ENCODE measurements around the gene RAF1. TPM values are rescaled to one million over a fixed set of nuclear protein-coding genes. Genes with fewer than 3 reads are reported as not detected.

Gene RAF1
- total RNA-seq, 1 experiment from 2014 or later: 64.3 TPM

- peaks cover 87% of the 10 kb centered on the region for H3K79me2 ChIP-seq (ENCODE audit: insufficient read depth, low read length)
- ChIA-PET CTCF (no interaction called here), RAD21 (ENCODE audit: low non-redundant PET in 1 of 2, low total read pairs in 2 of 2, uncharacterized antibody in 2 of 2, unreplicated experiment in 2 of 2) (interaction anchor here in 1 of 2 experiments (0.6 kb wide), 1 partner anchor 15 kb away, joined by 5 read pairs; no protein-coding TSS in a partner anchor), POLR2A (no interaction called here)
- H3K9ac ChIP-seq (ENCODE audit: low read length): no peak overlapping the region
- H4K20me1 ChIP-seq (ENCODE audit: insufficient read depth): peaks cover 8% of the 10 kb centered on the region; the same call in 1 of the 2 replicates
- intact Hi-C loops (cut with micrococcal nuclease): no loop called here
- H3K4me3 ChIP-seq (replicated peaks in 1 of 2; ENCODE audit: low read depth in 1 of 2, low read length in 2 of 2): no peak overlapping the region
- no peak overlapping the region for H3K27ac ChIP-seq (ENCODE audit: low read depth, low read length)
- no TSS peak for BruUV-seq (replicated peaks)
- ATAC-seq (no peak), DNase-seq (ENCODE audit: low read depth, low spot score) (no peak)
- TF ChIP-seq, protein P1, sequence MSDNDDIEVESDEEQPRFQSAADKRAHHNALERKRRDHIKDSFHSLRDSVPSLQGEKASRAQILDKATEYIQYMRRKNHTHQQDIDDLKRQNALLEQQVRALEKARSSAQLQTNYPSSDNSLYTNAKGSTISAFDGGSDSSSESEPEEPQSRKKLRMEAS (IDR thresholded peaks at IDR 0.05): no peak
- TF ChIP-seq SRF (IDR thresholded peaks at IDR 0.05; ENCODE audit: low read depth) (no peak), CTCF (IDR thresholded peaks at IDR 0.05 in 2 of 3, conservative IDR thresholded peaks at IDR 0.05 in 1 of 3; ENCODE audit: borderline replicate concordance in 1 of 3, insufficient read depth in 1 of 3, low read depth in 2 of 3, low read length in 2 of 3) (no peak), CEBPB (IDR thresholded peaks at IDR 0.05; ENCODE audit: low read depth) (no peak), SP1 (IDR thresholded peaks at IDR 0.05; ENCODE audit: low read depth) (no peak), ZFX (IDR thresholded peaks at IDR 0.05) (no peak), FOSL1 (IDR thresholded peaks at IDR 0.05; ENCODE audit: low read depth) (no peak), EGR1 (IDR thresholded peaks at IDR 0.05; ENCODE audit: low read depth) (no peak), YY1 (IDR thresholded peaks at IDR 0.05; ENCODE audit: extremely low read depth, insufficient replicate concordance, low read depth, low read length) (no peak), JUND (IDR thresholded peaks at IDR 0.05) (no peak), TCF7L2 (IDR thresholded peaks at IDR 0.05; ENCODE audit: borderline replicate concordance, extremely low read depth, insufficient read depth, insufficient read length) (no peak), POLR2AphosphoS5 (IDR thresholded peaks at IDR 0.05; ENCODE audit: low read depth, low read length) (no peak), ZBTB33 (IDR thresholded peaks at IDR 0.05; ENCODE audit: extremely low read depth, insufficient replicate concordance, low read length) (no peak), ZNF274 (IDR thresholded peaks at IDR 0.05; ENCODE audit: low read depth, low read length) (no peak), POLR2A (IDR thresholded peaks at IDR 0.05; ENCODE audit: borderline replicate concordance, extremely low read depth, insufficient read depth, insufficient read length) (no peak), RAD21 (IDR thresholded peaks at IDR 0.05; ENCODE audit: low read depth) (no peak), EZH2phosphoT487 (IDR thresholded peaks at IDR 0.05; ENCODE audit: borderline replicate concordance) (no peak), EZH2 (IDR thresholded peaks at IDR 0.05) (no peak), REST (IDR thresholded peaks at IDR 0.05; ENCODE audit: low read depth) (no peak)
- TF ChIP-seq, protein P2, sequence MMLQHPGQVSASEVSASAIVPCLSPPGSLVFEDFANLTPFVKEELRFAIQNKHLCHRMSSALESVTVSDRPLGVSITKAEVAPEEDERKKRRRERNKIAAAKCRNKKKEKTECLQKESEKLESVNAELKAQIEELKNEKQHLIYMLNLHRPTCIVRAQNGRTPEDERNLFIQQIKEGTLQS (IDR thresholded peaks at IDR 0.05): no peak
- H2AFZ ChIP-seq (ENCODE audit: low read depth, low read length, poor library complexity, severe bottlenecking): no peak overlapping the region
- H3K27me3 ChIP-seq (ENCODE audit: insufficient read depth, low read length): no peaks in the 10 kb centered on the region
- H3K9me3 ChIP-seq (ENCODE audit: control insufficient read depth in 1 of 2, insufficient read depth in 1 of 2, low read depth in 1 of 2, low read length in 2 of 2): no peaks in the 10 kb centered on the region
- no peaks in the 10 kb centered on the region for H3K4me1 ChIP-seq (ENCODE audit: control insufficient read depth in 1 of 2, insufficient read depth in 2 of 2, low read length in 2 of 2)
- H3K36me3 ChIP-seq (ENCODE audit: control insufficient read depth in 1 of 2, insufficient read depth in 2 of 2, low read length in 2 of 2): peaks cover 0 to 15% of the 10 kb centered on the region in 2 experiments; a peak in 1 of 4 replicates
- H3K4me2 ChIP-seq (ENCODE audit: low read length): no peak overlapping the region
- H3K9me2 ChIP-seq (ENCODE audit: insufficient read depth): no peaks in the 10 kb centered on the region
Observed at GRCh38 chr3:12620305-12620704, 43.6 kb downstream of the RAF1 start.
